Measurements from ENCODE around the gene UQCR10.

Gene UQCR10

DNA sequence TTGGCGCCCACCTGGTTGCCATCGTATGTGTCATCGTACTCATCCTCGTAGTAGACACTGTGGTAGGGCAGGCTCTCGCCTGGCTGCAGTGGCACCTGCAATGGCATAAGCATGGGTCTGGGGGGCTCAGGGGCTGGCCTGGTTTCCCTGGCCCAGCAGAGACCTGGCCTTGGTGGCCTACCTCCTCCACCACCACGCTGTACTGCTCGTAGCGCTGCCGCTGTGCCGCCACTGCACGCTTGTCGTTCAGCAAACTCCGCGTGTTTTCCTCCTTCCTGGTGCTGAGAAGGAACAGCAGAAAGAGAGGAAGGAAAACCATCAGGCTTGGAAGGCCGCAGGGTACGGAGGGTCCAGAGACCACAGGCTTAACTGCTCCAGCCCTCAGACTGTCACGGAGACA is 26.2 kb downstream of the UQCR10 start:
- Histone ChIP-seq H3K9me3 (ENCODE audit: low read depth, low read length) (no peaks in the 10 kb centered on the region), H3K27ac (no peak overlapping the region), H3K4me3 (no peak overlapping the region), H3K9ac (ENCODE audit: insufficient read length) (no peak overlapping the region), H3K36me3 (ENCODE audit: insufficient read depth, low read length) (peaks cover 23% of the 10 kb centered on the region; the same call in 1 of the 2 replicates)
- TF ChIP-seq POLR2AphosphoS5 (IDR thresholded peaks at IDR 0.05; ENCODE audit: borderline replicate concordance, low read depth, low read length) = no peak
- no peak for TF ChIP-seq EZH2 (IDR thresholded peaks at IDR 0.05)
- TF ChIP-seq FOXP2 (optimal IDR thresholded peaks at IDR 0.05; ENCODE audit: control extremely low read depth, extremely low read length, insufficient read depth) = no peak
- no peak for DNase-seq (ENCODE audit: low read depth, low spot score)

DNA sequence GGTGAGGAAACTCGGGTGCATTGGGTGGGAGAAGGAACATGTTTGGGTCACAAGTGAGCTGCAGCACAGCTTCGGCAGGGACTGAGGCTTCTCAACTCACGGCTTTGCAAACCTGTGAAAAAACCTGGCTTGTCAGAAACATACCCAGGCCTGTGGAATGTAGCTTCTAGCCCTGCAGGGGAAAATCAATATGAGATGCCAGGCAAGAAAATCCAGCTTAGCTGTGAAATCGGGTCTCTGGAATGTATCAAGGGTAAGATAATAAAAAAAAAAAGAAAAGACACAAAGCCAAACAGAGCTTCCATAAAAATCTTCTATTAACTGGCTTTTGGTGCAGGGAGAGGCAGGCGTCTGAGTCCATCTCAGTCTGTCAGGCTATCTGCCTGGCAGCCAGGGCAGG is 28.5 kb downstream of the UQCR10 start:
- Histone ChIP-seq H3K4me3 (no peak overlapping the region), H3K9ac (ENCODE audit: insufficient read length) (no peak overlapping the region), H3K9me3 (ENCODE audit: low read depth, low read length) (no peaks in the 10 kb centered on the region), H3K36me3 (ENCODE audit: insufficient read depth, low read length) (peaks cover 29% of the 10 kb centered on the region; the same call in 1 of the 2 replicates), H3K27ac (no peak overlapping the region)
- TF ChIP-seq POLR2AphosphoS5 (IDR thresholded peaks at IDR 0.05; ENCODE audit: borderline replicate concordance, low read depth, low read length) (no peak), EZH2 (IDR thresholded peaks at IDR 0.05) (no peak), FOXP2 (optimal IDR thresholded peaks at IDR 0.05; ENCODE audit: control extremely low read depth, extremely low read length, insufficient read depth) (no peak)
- DNase-seq (ENCODE audit: low read depth, low spot score) = no peak

DNA sequence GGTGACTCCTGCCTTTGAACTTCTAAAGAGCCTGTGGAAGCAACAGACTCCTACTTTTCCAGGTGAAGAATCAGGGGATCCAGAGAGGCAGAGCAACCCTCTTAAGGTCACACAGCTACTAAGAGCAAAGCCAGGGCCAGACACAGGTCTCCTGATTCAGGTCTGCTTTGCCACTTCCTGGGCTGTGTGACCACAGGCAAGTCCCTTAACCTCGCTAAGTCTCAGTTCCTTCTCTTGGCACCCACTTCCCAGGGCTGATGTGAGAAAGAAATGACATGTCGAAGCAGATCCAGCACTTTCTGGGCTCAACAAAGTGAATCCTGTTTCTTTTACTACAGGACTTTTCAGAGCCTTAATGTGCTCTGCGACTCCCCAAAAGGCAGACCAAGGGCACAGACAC is 30.2 kb downstream of the UQCR10 start:
- no peak for TF ChIP-seq EZH2 (IDR thresholded peaks at IDR 0.05)
- TF ChIP-seq POLR2AphosphoS5 (IDR thresholded peaks at IDR 0.05; ENCODE audit: borderline replicate concordance, low read depth, low read length) = no peak
- TF ChIP-seq FOXP2 (optimal IDR thresholded peaks at IDR 0.05; ENCODE audit: control extremely low read depth, extremely low read length, insufficient read depth) = no peak
- peaks cover 40% of the 10 kb centered on the region; the same call in 1 of the 2 replicates for H3K36me3 ChIP-seq (ENCODE audit: insufficient read depth, low read length)
- no peak overlapping the region for H3K4me3 ChIP-seq
- H3K9me3 ChIP-seq (ENCODE audit: low read depth, low read length) = no peaks in the 10 kb centered on the region
- DNase-seq (ENCODE audit: low read depth, low spot score) = no peak
- H3K27ac ChIP-seq = no peak overlapping the region
- H3K9ac ChIP-seq (ENCODE audit: insufficient read length) = no peak overlapping the region

DNA sequence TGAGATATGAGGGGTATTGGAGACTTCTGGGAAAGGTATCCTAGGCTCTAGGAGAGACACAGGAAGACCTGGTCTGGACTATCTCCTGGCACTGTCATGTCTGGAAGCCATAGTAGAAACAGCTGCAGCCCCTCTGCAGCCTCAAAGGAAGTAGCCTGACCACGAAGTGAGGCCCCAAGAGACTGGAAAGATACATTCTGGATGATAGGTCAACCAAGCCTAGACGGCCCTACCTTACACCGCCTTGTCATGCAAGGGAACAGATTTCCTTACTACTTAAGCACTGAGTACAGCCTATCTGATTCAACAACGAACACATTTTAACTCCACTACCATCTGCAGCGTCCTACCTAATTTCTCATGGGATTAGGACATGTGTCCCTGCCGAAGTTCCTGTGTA is 31.1 kb downstream of the UQCR10 start:
- Histone ChIP-seq H3K4me3 (no peak overlapping the region), H3K9ac (ENCODE audit: insufficient read length) (no peak overlapping the region), H3K27ac (no peak overlapping the region), H3K36me3 (ENCODE audit: insufficient read depth, low read length) (peaks cover 39% of the 10 kb centered on the region; the same call in 1 of the 2 replicates), H3K9me3 (ENCODE audit: low read depth, low read length) (no peaks in the 10 kb centered on the region)
- TF ChIP-seq POLR2AphosphoS5 (IDR thresholded peaks at IDR 0.05; ENCODE audit: borderline replicate concordance, low read depth, low read length) (no peak), FOXP2 (optimal IDR thresholded peaks at IDR 0.05; ENCODE audit: control extremely low read depth, extremely low read length, insufficient read depth) (no peak), EZH2 (IDR thresholded peaks at IDR 0.05) (no peak)
- DNase-seq (ENCODE audit: low read depth, low spot score) = no peak

DNA sequence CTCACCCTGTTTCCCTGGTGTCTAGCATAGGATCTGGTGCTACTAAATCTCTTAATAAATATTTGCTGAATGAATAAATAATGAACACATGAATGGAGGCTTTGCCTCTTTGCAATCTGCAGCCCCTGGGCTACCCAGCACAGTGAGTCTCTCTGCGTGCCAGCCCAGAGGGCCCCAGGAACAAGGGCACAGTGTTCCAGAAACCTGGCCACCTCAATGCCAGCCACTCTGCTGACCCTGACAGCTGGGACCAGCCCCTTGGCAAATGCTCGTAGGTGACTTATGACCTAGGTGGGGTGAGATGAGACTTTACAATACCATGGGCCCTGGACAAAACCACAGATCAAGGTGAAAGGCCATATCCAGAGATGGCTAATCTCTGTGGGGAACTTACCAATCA is 31.6 kb downstream of the UQCR10 start:
- no peak overlapping the region for H3K27ac ChIP-seq
- peaks cover 42% of the 10 kb centered on the region; the same call in 1 of the 2 replicates for H3K36me3 ChIP-seq (ENCODE audit: insufficient read depth, low read length)
- H3K9ac ChIP-seq (ENCODE audit: insufficient read length) = no peak overlapping the region
- DNase-seq (ENCODE audit: low read depth, low spot score) = no peak
- H3K9me3 ChIP-seq (ENCODE audit: low read depth, low read length) = no peaks in the 10 kb centered on the region
- H3K4me3 ChIP-seq = no peak overlapping the region
- TF ChIP-seq POLR2AphosphoS5 (IDR thresholded peaks at IDR 0.05; ENCODE audit: borderline replicate concordance, low read depth, low read length) (no peak), FOXP2 (optimal IDR thresholded peaks at IDR 0.05; ENCODE audit: control extremely low read depth, extremely low read length, insufficient read depth) (no peak), EZH2 (IDR thresholded peaks at IDR 0.05) (no peak)

DNA sequence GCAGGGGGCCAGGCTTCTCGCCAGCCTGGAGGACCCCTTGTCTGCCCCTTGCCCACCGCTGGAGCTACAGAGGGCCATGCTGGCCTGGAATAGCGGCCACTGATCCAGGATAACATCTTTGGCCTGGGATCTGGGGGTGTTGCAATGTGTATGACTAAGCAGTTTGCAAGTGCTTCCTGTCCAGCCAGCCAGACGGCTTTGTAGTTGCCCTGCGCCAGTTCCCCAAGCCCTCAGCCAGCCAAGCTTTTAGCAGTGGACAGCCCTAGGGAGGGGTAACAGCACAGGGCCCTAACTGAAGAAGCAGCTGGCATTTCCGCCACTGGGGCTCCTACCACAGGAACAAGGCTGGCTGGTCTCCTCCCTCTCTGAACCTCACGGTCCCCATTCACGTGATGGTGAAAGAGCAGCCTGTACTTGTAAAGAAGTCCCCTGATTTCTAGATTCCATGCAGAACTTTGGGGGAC is 32.1 kb downstream of the UQCR10 start:
- TF ChIP-seq FOXP2 (optimal IDR thresholded peaks at IDR 0.05; ENCODE audit: control extremely low read depth, extremely low read length, insufficient read depth) (no peak), EZH2 (IDR thresholded peaks at IDR 0.05) (no peak), POLR2AphosphoS5 (IDR thresholded peaks at IDR 0.05; ENCODE audit: borderline replicate concordance, low read depth, low read length) (no peak)
- H3K9me3 ChIP-seq (ENCODE audit: low read depth, low read length) = no peaks in the 10 kb centered on the region
- H3K27ac ChIP-seq = no peak overlapping the region
- no peak for DNase-seq (ENCODE audit: low read depth, low spot score)
- H3K36me3 ChIP-seq (ENCODE audit: insufficient read depth, low read length) = peaks cover 46% of the 10 kb centered on the region; the same call in 1 of the 2 replicates
- H3K4me3 ChIP-seq = no peak overlapping the region
- no peak overlapping the region for H3K9ac ChIP-seq (ENCODE audit: insufficient read length)

DNA sequence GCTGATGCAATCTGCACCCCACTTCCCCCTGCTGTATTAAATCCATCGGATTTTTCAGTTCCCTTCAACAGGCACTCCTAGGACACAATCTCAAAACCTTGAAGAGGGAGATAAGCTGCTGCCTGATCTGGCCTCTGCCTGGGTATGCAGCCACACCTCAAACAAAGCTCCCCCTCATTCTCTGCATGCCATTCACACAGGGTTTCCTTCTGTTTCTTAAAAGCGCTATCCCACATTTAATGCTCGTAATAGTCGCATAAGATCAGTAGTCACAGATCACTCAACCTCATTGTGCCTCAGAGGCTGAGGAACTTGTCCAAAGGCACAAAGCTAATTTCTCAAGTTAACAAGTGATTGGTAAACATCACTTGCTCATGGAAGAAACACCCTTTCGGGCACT is 34.0 kb downstream of the UQCR10 start:
- no peak overlapping the region for H3K9ac ChIP-seq (ENCODE audit: insufficient read length)
- H3K27ac ChIP-seq = no peak overlapping the region
- TF ChIP-seq EZH2 (IDR thresholded peaks at IDR 0.05) (no peak), FOXP2 (optimal IDR thresholded peaks at IDR 0.05; ENCODE audit: control extremely low read depth, extremely low read length, insufficient read depth) (no peak), POLR2AphosphoS5 (IDR thresholded peaks at IDR 0.05; ENCODE audit: borderline replicate concordance, low read depth, low read length) (no peak)
- H3K4me3 ChIP-seq = no peak overlapping the region
- DNase-seq (ENCODE audit: low read depth, low spot score) = no peak
- peaks cover 58% of the 10 kb centered on the region; the same call in 1 of the 2 replicates for H3K36me3 ChIP-seq (ENCODE audit: insufficient read depth, low read length)
- no peaks in the 10 kb centered on the region for H3K9me3 ChIP-seq (ENCODE audit: low read depth, low read length)

DNA sequence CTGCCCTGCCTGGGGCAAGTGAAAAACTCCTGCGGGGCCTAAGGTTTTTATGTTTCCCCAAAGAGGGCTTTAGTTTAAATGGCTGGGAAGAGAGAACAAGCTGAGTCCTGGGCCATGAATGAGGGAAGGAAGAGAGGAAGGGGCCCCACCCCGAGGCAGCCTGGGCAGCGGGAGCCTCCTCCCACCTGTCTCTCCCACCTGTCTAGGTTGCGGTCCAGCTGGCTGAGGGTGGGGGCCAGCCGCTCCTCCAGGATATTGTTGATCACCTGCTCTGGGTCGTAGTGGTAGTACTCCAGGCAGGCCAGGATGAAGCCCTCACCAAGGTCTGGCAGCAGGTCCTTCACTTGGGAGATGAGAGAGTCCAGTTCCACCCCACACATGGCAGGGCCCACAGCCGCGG is 34.6 kb downstream of the UQCR10 start:
- Histone ChIP-seq H3K27ac (no peak overlapping the region), H3K9ac (ENCODE audit: insufficient read length) (no peak overlapping the region), H3K9me3 (ENCODE audit: low read depth, low read length) (no peaks in the 10 kb centered on the region), H3K36me3 (ENCODE audit: insufficient read depth, low read length) (peaks cover 64% of the 10 kb centered on the region; the same call in 1 of the 2 replicates), H3K4me3 (no peak overlapping the region)
- DNase-seq (ENCODE audit: low read depth, low spot score) = no peak
- TF ChIP-seq EZH2 (IDR thresholded peaks at IDR 0.05) = no peak
- TF ChIP-seq POLR2AphosphoS5 (IDR thresholded peaks at IDR 0.05; ENCODE audit: borderline replicate concordance, low read depth, low read length) = no peak
- no peak for TF ChIP-seq FOXP2 (optimal IDR thresholded peaks at IDR 0.05; ENCODE audit: control extremely low read depth, extremely low read length, insufficient read depth)

DNA sequence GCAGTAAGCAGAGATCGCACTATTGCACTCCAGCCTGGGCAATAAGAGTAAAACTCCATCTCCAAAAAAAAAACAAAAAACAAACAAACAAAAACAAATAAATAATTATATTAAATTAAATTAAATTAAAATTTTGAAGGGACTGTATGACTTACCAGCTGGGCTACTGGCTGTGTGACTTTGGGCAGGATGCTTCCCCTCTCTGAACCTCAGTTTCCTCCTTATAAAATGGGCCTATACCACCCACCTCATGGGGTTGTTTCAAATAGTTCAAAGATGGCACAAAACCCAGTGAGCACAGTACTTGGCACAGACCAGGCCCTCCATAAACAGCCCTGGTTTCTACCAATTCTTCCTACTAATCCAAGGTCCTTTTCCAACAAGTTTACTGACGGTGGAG is 36.0 kb downstream of the UQCR10 start:
- peaks cover 70% of the 10 kb centered on the region; the same call in 1 of the 2 replicates for H3K36me3 ChIP-seq (ENCODE audit: insufficient read depth, low read length)
- H3K9ac ChIP-seq (ENCODE audit: insufficient read length) = no peak overlapping the region

More for the DNA sequence above, 36.0 kb downstream of the UQCR10 start:
- Histone ChIP-seq H3K27ac (no peak overlapping the region), H3K9me3 (ENCODE audit: low read depth, low read length) (no peaks in the 10 kb centered on the region), H3K4me3 (no peak overlapping the region)
- DNase-seq (ENCODE audit: low read depth, low spot score) = no peak
- TF ChIP-seq EZH2 (IDR thresholded peaks at IDR 0.05) = no peak
- TF ChIP-seq POLR2AphosphoS5 (IDR thresholded peaks at IDR 0.05; ENCODE audit: borderline replicate concordance, low read depth, low read length) = no peak
- TF ChIP-seq FOXP2 (optimal IDR thresholded peaks at IDR 0.05; ENCODE audit: control extremely low read depth, extremely low read length, insufficient read depth) = no peak
